Activated CD8-positive, alpha-beta T cell treated with anti-CD3 and anti-CD28 coated beads for 36 hours (primary cell): ENCODE measurements around the gene ZNF277. TPM values are rescaled to one million over a fixed set of nuclear protein-coding genes. Genes with fewer than 3 reads are reported as not detected.

ENCODE experiments used
- ATAC-seq: fragments of 200-7000 bp; cut with Tn5 transposase; one replicate; pipeline ENCODE4 v1.10.0; 2021; ENCODE audit warnings: mild to moderate bottlenecking, moderate library complexity
- CTCF ChIA-PET: fragments of 350-600 bp; sonication (Branson Sonifier 250); formaldehyde crosslinking; loops from one replicate; lab custom pipeline; 2021; ENCODE audit warnings: antibody characterized with exemption; lab: Charles Lee
- POLR2A ChIA-PET: fragments of 350-600 bp; sonication (Branson Sonifier 250); formaldehyde crosslinking; loops from one replicate; lab custom pipeline; 2021; ENCODE audit warnings: antibody characterized with exemption; lab: Charles Lee
- DNase-seq: peaks from one replicate; pipeline ENCODE4 v3.0.0-alpha.2; 2020
- H3K27ac Mint-ChIP-seq: one replicate; pipeline ENCODE4 v1.8.0; 2021; ENCODE audit warnings: mild to moderate bottlenecking, mixed read lengths
- H3K27me3 Mint-ChIP-seq: one replicate; pipeline ENCODE4 v1.8.0; 2021; ENCODE audit warnings: mixed read lengths
- H3K36me3 Mint-ChIP-seq: one replicate; pipeline ENCODE4 v1.8.0; 2021; ENCODE audit warnings: low read depth, mixed read lengths
- H3K4me1 Mint-ChIP-seq: one replicate; pipeline ENCODE4 v1.8.0; 2021; ENCODE audit warnings: low read depth, mixed read lengths
- H3K4me3 Mint-ChIP-seq: one replicate; pipeline ENCODE4 v1.8.0; 2021; ENCODE audit warnings: mild to moderate bottlenecking, moderate library complexity, mixed read lengths
- H3K9me3 Mint-ChIP-seq: one replicate; pipeline ENCODE4 v1.8.0; 2021; ENCODE audit warnings: mixed read lengths
- intact Hi-C: fragments of 100-400 bp; cut with micrococcal nuclease; formaldehyde crosslinking; loops from one replicate; pipeline ENCODE4 v1.10.0; 2022
- total RNA-seq, 2 experiments: library from RNA; stranded (reverse); gene quantifications; one replicate each; pipeline ENCODE4 v1.2.3, GENCODE V29; 2021
- TF ChIP-seq, protein P1 (sequence below): fragments of 200-600 bp; IDR thresholded peaks from one replicate; pipeline ENCODE4 v1.8.0; 2022; ENCODE audit warnings: antibody characterized with exemption, mild to moderate bottlenecking

The ZNF277 gene
- total RNA-seq, 2 experiments from 2014 or later = 21.5 to 25.8 TPM

DNA sequence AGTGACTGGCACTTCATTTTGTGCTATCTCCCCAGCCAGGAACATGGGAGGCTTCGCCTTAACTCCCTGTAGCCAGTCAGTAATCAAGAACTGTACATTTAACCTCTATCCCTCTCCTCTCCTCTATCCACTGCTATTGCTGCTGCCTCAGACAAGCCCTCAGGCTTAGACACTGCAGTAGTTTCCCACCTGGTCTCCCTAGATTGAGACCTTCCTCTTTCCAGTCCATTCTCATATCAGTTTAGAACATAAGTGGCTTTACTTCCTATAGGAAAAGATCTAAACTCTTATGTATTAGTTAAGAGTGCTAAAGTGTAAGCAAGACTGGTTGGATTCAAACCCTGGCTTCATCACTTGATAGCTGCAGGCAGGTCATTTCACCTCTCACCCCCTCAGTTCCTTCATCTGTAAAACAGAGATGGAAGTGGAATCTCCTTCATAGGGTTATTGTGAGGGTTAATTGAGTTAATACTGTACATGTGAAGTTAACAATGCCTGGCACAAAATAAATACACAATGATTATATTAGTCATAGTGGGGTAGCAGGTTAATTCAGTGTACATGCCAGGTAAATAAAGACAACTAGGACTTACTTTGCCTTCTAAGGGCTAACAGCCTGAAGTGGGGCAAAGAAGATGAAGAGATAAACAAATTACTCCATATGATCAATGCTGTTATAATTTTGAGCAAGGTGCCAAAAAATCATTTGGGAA, 76.1 kb downstream of the ZNF277 start:
- TF ChIP-seq, protein P1, sequence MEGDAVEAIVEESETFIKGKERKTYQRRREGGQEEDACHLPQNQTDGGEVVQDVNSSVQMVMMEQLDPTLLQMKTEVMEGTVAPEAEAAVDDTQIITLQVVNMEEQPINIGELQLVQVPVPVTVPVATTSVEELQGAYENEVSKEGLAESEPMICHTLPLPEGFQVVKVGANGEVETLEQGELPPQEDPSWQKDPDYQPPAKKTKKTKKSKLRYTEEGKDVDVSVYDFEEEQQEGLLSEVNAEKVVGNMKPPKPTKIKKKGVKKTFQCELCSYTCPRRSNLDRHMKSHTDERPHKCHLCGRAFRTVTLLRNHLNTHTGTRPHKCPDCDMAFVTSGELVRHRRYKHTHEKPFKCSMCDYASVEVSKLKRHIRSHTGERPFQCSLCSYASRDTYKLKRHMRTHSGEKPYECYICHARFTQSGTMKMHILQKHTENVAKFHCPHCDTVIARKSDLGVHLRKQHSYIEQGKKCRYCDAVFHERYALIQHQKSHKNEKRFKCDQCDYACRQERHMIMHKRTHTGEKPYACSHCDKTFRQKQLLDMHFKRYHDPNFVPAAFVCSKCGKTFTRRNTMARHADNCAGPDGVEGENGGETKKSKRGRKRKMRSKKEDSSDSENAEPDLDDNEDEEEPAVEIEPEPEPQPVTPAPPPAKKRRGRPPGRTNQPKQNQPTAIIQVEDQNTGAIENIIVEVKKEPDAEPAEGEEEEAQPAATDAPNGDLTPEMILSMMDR = no peak
- H3K4me3 Mint-ChIP-seq = no peak overlapping the region
- H3K36me3 Mint-ChIP-seq = peaks cover 7% of the 10 kb centered on the region
- H3K27me3 Mint-ChIP-seq = no peaks in the 10 kb centered on the region
- intact Hi-C loops = no loop called here
- CTCF ChIA-PET = no interaction called here
- H3K4me1 Mint-ChIP-seq = peaks cover 18% of the 10 kb centered on the region
- POLR2A ChIA-PET = no interaction called here
- H3K27ac Mint-ChIP-seq = no peak overlapping the region
- no peak for ATAC-seq
- peaks cover 2% of the 10 kb centered on the region for H3K9me3 Mint-ChIP-seq
- DNase-seq = no peak

DNA sequence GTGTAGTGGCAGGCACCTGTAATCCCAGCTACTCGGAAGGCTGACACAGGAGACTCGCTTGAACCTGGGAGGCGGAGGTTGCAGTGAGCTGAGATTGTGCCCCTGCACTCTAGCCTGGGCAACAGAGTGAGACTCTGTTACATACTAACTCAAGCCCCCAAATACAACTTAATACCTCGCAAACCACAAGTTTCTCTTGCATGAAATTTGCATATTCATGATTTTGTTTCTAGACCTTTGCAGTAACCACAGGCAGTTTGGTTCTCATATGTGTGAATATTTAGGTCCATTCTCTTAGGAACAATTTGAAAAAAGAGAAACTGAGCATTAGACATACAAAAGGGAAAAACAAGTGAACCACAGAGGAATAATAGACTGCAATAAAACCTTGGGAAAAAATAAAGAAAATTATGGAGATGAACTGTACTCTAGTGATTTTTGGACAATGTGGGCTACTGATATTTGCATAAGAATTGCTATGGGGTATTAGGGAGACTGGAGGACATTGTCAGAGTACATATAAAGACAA, 77.0 kb downstream of the ZNF277 start:
- H3K4me1 Mint-ChIP-seq = peaks cover 16% of the 10 kb centered on the region
- peaks cover 2% of the 10 kb centered on the region for H3K9me3 Mint-ChIP-seq

DNA sequence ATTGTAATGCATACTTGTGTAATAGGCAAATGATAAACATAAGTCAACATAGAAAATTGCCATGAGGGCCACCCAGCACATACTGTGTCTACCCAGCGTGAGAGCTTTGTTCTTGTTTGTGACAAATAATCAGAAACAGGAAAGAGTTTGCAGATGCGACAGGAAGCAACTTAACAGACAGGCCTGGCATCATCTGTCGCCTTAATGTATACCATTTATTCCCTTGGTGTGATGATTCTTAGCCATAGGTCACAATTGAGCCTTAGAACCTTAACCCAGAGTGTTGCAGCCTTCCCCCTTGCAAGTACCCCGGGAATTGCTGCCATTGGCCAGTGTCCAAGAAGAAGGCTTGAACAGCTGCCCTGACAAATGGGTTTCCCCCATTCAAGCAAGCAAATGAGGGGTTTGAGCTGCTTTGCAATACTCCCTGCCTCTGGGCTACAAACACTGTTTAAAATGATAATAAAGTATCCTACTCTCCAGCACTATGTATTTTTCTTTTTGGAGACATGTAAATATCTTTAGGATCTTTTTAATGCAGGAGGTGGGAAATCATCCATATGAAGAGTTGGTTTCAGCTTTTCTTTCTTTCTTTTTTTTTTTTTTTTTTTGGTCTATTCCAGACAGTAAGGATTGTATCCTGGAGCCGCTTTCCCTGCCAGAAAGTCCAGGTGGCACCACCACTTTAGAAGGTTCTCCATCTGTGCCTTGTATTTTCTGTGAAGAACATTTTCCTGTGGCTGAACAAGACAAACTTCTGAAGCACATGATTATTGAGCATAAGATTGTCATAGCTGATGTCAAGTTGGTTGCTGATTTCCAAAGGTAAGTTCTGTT, 80.0 kb downstream of the ZNF277 start:
- DNase-seq (no peak), ATAC-seq (no peak)
- H3K36me3 Mint-ChIP-seq = peaks cover 4% of the 10 kb centered on the region
- H3K9me3 Mint-ChIP-seq = no peaks in the 10 kb centered on the region
- H3K4me3 Mint-ChIP-seq = no peak overlapping the region
- TF ChIP-seq, protein P1 = no peak
- peaks cover 14% of the 10 kb centered on the region for H3K4me1 Mint-ChIP-seq
- no peaks in the 10 kb centered on the region for H3K27me3 Mint-ChIP-seq
- H3K27ac Mint-ChIP-seq = no peak overlapping the region
- ChIA-PET POLR2A (interaction anchor here (0.6 kb wide), 1 partner anchor 12 kb away, joined by 3 read pairs; no protein-coding TSS in a partner anchor), CTCF (no interaction called here)
- intact Hi-C loops = no loop called here

More for the DNA sequence above, 77.0 kb downstream of the ZNF277 start:
- H3K36me3 Mint-ChIP-seq = peaks cover 7% of the 10 kb centered on the region
- no peak overlapping the region for H3K27ac Mint-ChIP-seq
- intact Hi-C loops = no loop called here
- ChIA-PET POLR2A (no interaction called here), CTCF (no interaction called here)
- H3K4me3 Mint-ChIP-seq = no peak overlapping the region
- H3K27me3 Mint-ChIP-seq = no peaks in the 10 kb centered on the region
- TF ChIP-seq, protein P1 = no peak
- no peak for DNase-seq
- ATAC-seq = no peak

DNA sequence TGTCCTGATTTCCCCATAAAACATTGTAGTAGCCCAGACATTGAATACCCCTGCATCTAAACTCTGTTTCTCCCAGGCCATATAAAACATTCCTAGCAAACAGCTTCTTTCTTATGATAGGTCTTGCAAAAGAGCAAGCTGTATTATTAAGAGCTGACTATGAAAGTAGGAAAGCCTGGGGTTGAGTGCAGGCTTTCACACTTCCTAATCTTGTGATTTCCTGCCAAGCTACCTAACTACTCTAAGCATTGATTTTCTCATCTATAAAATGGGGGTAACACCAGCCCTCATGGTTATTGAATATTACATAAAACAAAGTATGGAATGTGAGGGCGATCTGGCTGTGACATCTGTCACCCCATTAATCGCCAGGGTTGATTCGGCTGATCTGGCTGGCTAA, 81.8 kb downstream of the ZNF277 start:
- DNase-seq (no peak), ATAC-seq (no peak)
- no peaks in the 10 kb centered on the region for H3K27me3 Mint-ChIP-seq
- no peak overlapping the region for H3K4me3 Mint-ChIP-seq
- no peaks in the 10 kb centered on the region for H3K9me3 Mint-ChIP-seq
- POLR2A ChIA-PET = no interaction called here
- no peak overlapping the region for H3K27ac Mint-ChIP-seq
- H3K4me1 Mint-ChIP-seq = peaks cover 10% of the 10 kb centered on the region
- peaks cover 6% of the 10 kb centered on the region for H3K36me3 Mint-ChIP-seq
- TF ChIP-seq, protein P1 = no peak
- intact Hi-C loops = no loop called here
- CTCF ChIA-PET = no interaction called here

DNA sequence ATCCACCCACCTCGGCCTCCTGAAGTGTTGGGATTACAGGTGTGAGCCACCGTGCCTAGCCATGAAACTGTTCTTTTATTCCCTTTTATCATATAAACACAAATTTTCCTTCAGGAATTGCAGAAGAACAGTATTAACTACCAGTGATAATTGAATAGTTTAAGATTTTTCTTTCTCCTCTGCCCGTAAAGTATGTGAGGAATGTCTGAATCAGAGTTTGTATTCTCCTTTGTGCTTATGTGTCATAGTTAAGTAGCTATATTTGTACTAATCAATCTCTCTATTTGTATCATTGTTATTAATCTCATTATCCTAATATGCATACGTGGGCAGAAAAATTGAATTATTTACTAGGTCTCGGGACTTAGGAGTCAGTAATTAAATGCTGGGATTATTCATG, 83.6 kb downstream of the ZNF277 start:
- intact Hi-C loops = no loop called here
- TF ChIP-seq, protein P1 = no peak
- peaks cover 6% of the 10 kb centered on the region for H3K36me3 Mint-ChIP-seq
- no peaks in the 10 kb centered on the region for H3K27me3 Mint-ChIP-seq
- DNase-seq = no peak
- POLR2A ChIA-PET = no interaction called here
- ATAC-seq = no peak
- CTCF ChIA-PET = no interaction called here
- H3K4me3 Mint-ChIP-seq = no peak overlapping the region
- peaks cover 6% of the 10 kb centered on the region for H3K4me1 Mint-ChIP-seq
- no peak overlapping the region for H3K27ac Mint-ChIP-seq
- H3K9me3 Mint-ChIP-seq = no peaks in the 10 kb centered on the region
